Activated CD4-positive, alpha-beta T cell treated with anti-CD3 and anti-CD28 coated beads, Interleukin-2, amount 50 U/mL, for 1 hour (primary cell): ENCODE results near the gene GNA12.
"Not testable (repeated sequence)": the region's sequence is repeated elsewhere in the genome, so short reads cannot be mapped to it uniquely, and the experiment has no call there.

Experiments used
- DNase-seq: peaks from one replicate; pipeline ENCODE4 v3.0.0-alpha.2; 2020

Gene GNA12

GRCh38 chr7:2864204-2864985 is 20.3 kb upstream of the GNA12 start:
- DNase-seq = no peak

GRCh38 chr7:2863461-2864066 is 19.5 kb upstream of the GNA12 start:
- peak; percentile 49 for DNase-seq

GRCh38 chr7:2862831-2863361 is 18.8 kb upstream of the GNA12 start:
- no peak for DNase-seq

DNA sequence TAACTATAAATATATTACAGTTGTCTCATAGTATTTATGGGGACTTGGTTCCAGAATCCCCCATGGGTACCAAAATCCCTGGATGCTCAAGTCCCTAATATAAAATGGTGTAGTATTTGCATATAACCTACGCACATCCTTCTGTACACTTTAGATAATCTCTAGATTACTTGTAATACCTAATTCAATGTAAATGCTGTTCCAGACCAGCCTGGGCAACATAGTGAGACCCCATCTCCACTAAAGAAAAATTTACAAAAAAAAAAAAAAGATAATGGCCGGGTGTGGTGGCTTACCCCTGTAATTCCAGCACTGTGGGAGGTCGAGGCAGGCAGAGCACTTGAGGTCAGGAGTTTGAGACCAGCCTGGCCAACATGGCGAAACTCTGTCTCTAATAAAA is 17.4 kb upstream of the GNA12 start:
- no peak for DNase-seq

- no peak for DNase-seq
Measured at GRCh38 chr7:2860627-2861133, 16.6 kb upstream of the GNA12 start.

GRCh38 chr7:2859952-2860351 is 15.8 kb upstream of the GNA12 start:
- no peak for DNase-seq

GRCh38 chr7:2858621-2859020 is 14.5 kb upstream of the GNA12 start:
- DNase-seq = no peak

DNA sequence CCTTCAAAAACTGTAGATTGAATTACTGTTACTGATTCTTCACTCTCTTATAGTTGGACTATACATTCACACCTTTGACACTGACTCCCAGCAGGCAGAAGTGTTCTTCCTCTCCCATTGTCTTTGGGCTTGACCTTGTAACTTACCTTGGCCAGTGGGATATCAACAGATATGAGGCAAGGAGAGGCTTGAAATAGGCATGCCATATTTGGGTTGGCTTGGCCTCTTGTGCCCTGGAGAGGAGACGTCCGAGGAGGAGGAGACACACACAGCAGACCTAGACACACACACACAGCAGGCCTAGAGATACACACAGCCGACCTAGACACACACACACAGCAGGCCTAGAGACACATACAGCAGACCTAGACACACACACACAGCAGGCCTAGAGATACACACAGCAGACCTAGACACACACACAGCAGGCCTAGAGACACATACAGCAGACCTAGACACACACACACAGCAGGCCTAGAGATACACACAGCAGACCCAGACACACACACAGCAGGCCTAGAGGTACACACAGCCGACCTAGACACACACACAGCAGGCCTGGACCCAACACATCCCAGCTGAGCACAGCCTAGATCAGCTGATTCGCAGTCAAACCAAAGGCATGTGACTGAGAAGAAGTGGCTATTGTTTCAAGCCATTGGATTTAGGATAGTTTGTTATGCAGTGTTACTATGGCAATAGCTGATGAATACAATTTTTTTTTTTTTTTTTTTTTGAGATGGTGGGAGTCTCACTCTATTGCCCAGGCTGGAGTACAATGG is 12.5 kb upstream of the GNA12 start:
- no peak for DNase-seq

- DNase-seq = no peak
Measured at GRCh38 chr7:2855386-2855785, 11.3 kb upstream of the GNA12 start.

DNA sequence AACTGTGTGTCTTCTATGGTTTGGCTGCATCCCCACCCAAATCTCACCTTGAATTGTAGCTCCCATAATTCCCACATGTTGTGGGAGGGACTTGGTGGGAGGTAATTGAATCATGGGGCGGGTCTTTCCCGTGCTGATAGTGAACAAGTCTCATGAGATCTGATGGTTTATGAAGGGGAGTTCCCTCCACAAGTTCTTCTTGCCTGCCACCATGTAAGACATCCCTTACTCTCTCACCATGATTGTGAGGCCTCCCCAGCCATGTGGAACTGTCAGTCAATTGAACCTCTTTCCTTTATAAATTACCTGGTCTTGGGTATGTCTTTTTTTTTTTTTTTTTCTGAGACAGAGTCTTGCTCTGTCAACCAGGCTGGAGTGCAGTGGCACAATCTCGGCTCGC is 9.4 kb upstream of the GNA12 start:
- not testable (repeated sequence) for DNase-seq

DNA sequence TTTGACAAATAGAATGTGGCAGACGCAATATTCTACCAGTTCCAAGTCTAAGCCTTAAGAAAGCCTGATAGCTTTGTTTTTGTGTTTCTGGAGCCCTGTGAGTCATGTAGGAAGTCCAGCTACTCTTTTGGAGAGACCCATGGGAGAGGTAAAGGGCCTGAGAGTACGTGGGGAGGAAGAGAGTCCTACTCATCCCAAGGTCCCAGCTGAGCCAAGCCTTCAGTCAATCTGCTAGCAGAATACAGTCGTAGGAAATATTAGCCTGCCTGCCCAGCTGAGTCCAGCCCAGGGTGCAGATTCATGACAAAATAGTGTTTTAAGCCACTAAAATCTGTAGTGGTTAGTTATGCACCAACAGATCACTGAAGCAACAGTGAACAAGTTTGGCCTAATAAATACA is 9.0 kb upstream of the GNA12 start:
- no peak for DNase-seq

- no peak for DNase-seq
Measured at GRCh38 chr7:2851497-2851896, 7.4 kb upstream of the GNA12 start.

DNA sequence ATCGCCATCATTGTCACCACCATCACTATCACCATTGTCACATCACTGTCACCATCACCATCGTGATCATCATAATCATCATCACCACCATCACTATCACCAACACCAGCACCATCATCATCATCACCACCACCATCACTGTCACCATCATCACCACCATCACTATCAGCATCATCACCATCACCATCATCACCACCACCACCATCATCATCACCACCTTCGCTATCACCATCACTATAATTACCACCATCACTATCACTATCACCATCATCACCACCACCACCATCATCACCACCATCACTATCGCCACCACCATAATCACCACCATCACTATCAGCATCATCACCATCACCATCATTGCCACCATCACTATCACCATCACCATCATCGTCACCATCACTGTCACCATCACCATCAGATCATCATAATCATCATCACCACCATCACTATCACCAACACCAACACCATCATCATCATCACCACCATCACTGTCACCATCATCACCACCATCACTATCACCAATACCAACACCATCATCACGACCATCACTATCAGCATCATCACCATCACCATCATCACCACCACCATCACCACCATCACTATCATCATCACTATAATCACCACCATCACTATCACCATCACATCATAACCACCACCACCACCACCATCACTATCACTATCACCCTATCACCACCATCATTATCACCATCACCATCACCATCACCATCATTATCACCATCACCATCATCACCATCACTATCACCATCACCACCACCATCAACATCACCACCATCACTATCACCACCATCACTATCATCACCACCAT is 6.0 kb upstream of the GNA12 start:
- DNase-seq = no peak

DNA sequence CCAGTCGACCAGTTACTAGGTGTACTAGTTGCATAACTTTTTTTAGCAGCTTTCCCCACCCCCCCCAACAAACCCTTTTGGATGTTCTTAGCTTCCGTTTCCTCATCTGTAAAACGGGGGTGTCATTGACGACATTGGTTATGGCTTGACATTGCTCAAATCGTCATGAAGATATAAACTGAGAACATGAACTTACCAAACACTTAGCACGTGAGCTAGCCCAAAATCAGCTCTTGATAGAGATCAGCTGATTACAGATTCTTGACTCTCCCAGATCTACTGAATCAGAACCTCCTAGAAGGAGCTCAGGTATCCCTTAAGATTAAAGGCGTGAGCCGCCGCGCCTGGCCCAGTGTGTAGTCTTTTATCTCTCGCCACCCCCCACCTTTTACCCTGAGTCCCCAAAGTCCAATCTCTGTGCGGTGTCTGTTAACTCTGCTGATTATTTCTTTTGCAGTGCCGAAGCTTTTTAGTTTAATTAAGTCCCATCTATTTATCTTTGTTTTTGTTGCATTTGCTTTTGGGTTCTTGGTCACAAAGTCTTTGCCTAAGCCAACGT is 1.0 kb upstream of the GNA12 start:
- DNase-seq = no peak

- DNase-seq = peak; percentile 36
Measured at GRCh38 chr7:2843711-2844152, 376 bp downstream of the GNA12 start.

GRCh38 chr7:2843191-2843685 is 870 bp downstream of the GNA12 start:
- DNase-seq = no peak

- DNase-seq = no peak
Measured at GRCh38 chr7:2841907-2842306, 2.2 kb downstream of the GNA12 start.

DNA sequence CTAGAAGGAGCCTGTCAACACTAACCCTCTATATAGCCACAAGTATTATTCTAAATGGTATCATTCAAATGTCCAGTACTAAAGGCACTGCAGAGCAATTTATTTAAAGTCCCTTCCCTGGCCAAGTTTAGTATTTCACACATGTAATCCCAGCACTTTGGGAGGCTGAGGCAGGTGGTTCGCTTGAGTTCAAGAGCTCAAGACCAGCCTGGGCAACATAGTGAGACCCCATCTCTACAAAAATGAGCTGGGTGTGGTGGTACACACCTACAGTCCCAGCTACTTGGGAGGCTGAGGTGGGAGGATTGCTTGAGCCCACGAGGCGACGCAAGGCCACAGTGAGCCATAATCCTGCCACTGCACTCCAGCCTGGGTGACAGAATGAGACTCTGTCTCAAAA is 3.6 kb downstream of the GNA12 start:
- no peak for DNase-seq

GRCh38 chr7:2838873-2839578 is 5.1 kb downstream of the GNA12 start:
- DNase-seq = no peak

DNA sequence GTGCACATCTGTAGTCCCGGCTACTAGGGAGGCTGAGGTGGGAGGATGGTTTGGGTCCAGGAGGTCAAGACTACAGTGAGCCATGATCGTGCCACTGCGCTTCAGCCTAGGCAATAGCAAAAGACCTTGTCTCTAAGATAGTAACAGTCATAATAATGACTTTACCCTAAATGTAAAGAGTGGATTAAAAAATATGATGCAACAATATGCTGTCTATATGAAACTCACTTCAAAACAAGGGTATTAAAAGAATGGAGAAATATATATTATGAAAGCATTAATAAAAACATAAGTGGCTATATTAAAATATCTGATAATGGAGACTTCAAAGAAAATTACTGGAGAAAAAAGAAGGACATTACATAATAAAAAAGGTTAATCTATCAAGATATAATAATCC is 5.7 kb downstream of the GNA12 start:
- DNase-seq = no peak

- no peak for DNase-seq
Measured at GRCh38 chr7:2837496-2837895, 6.6 kb downstream of the GNA12 start.
